PFSK-1 (cell line): Measurements from ENCODE around the gene CDKL4.

ENCODE experiments used
- FOXP2 ChIP-seq: optimal IDR thresholded peaks from 2 replicates; pipeline ENCODE3; 2011; ENCODE audit warnings: borderline replicate concordance, control low read depth, inconsistent platforms; ENCODE audit not compliant: insufficient read depth; ENCODE audit errors: extremely low read length, extremely low read depth
- POLR2AphosphoS5 ChIP-seq: IDR thresholded peaks from 2 replicates; pipeline ENCODE4 v1.6.1; 2012; ENCODE audit warnings: low read depth, mild to moderate bottlenecking, control low read depth, low read length, moderate library complexity
- REST ChIP-seq, 2 experiments: IDR thresholded peaks; 2 replicates each; pipeline versions ENCODE4 v1.6.1 to v1.8.0; 2011 to 2012; ENCODE audit warnings: low read depth in 2 of 2, low read length in 2 of 2, control low read depth in 1 of 2, inconsistent platforms in 1 of 2, mild to moderate bottlenecking in 1 of 2, moderate library complexity in 1 of 2; ENCODE audit not compliant: insufficient read depth in 1 of 2
- SIN3A ChIP-seq: IDR thresholded peaks from 2 replicates; pipeline ENCODE4 v1.6.1; 2012; ENCODE audit warnings: mild to moderate bottlenecking, low read length, moderate library complexity, borderline replicate concordance; ENCODE audit not compliant: insufficient read depth
- TAF1 ChIP-seq: IDR thresholded peaks from 2 replicates; pipeline ENCODE4 v1.6.1; 2012; ENCODE audit warnings: low read length, control low read depth, borderline replicate concordance; ENCODE audit not compliant: insufficient read depth

CDKL4 gene

DNA sequence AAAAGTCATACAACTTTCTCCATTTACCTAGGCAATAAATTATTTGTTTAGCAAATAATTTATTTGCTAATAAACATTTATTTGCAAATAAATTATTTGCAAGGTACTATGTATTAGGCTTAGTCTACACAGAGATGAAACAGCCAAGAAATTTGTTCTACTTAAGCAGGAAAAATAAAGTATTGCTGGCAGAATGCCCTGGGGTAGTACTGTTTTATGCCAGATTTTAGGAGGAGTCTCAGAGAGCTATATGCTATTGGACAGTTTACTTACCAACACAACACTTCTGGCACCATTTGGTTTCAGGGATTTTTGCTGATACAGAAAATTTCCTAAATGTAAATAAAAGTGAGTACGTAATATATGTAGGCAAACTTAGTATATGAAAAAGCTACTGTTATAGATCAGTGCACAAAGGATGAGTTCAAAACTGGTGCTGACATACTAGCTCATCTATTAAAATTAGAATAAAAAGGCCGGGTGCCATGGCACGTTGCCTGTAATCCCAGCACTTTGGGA, 23.2 kb upstream of the CDKL4 start:
- TF ChIP-seq FOXP2 = no peak
- no peak for TF ChIP-seq POLR2AphosphoS5
- no peak for TF ChIP-seq REST (IDR thresholded peaks at IDR 0.05; ENCODE audit: insufficient read depth in 1 of 2, low read depth in 2 of 2, low read length in 2 of 2)
- TF ChIP-seq TAF1 = no peak
- no peak for TF ChIP-seq SIN3A

GRCh38 chr2:39266139-39266805, 22.5 kb upstream of the CDKL4 start:
- TF ChIP-seq REST (IDR thresholded peaks at IDR 0.05; ENCODE audit: insufficient read depth in 1 of 2, low read depth in 2 of 2, low read length in 2 of 2) = no peak
- TF ChIP-seq SIN3A = no peak
- no peak for TF ChIP-seq POLR2AphosphoS5
- TF ChIP-seq FOXP2 = no peak
- no peak for TF ChIP-seq TAF1

- no peak for TF ChIP-seq TAF1
- no peak for TF ChIP-seq REST (IDR thresholded peaks at IDR 0.05; ENCODE audit: insufficient read depth in 1 of 2, low read depth in 2 of 2, low read length in 2 of 2)
- TF ChIP-seq SIN3A = no peak
- no peak for TF ChIP-seq POLR2AphosphoS5
- no peak for TF ChIP-seq FOXP2
Measured at GRCh38 chr2:39265315-39265714, 21.5 kb upstream of the CDKL4 start.

DNA sequence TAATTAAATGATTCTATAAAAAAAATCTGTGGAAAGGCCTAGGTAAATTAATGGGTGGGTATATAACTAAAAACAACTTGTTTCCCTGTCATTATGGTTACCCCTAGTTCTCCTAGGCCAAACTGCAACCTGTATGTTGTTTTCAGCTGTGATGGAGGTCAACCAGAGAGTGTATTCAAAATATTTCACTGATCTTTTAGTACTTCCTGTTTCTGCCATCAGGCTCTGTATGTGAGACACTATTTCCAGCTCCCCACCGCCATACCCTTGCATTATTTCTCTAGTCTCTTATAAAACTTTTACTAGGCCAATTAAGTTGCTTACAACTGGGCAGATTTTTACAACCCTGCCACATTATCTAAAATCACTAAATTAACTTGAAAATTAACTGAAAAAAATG, 21.0 kb upstream of the CDKL4 start:
- no peak for TF ChIP-seq POLR2AphosphoS5
- no peak for TF ChIP-seq SIN3A
- TF ChIP-seq FOXP2 = no peak
- no peak for TF ChIP-seq REST (IDR thresholded peaks at IDR 0.05; ENCODE audit: insufficient read depth in 1 of 2, low read depth in 2 of 2, low read length in 2 of 2)
- TF ChIP-seq TAF1 = no peak

DNA sequence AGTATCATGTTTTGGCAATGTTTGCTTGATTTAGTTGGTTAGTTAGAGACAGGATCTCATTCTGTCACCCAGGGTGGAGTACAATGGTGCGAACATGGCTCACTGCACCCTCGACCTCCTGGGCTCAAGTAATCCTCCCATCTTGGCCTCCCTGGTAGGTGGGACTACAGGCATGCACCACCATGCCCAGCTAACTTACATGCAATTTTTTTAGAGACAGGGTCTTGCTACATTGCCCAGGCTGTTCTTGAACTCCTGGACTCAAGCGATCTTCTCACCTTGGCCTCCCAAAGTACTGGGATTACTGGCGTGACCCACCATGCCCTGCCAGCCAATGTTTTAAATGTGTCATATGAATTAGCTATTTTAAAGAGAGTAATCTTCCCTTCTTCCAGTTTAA, 16.3 kb upstream of the CDKL4 start:
- no peak for TF ChIP-seq REST (IDR thresholded peaks at IDR 0.05; ENCODE audit: insufficient read depth in 1 of 2, low read depth in 2 of 2, low read length in 2 of 2)
